MM.1S (cell line): Measurements from ENCODE around the gene PPP4R4.
"Not testable (repeated sequence)": the region's sequence is repeated elsewhere in the genome, so short reads cannot be mapped to it uniquely, and the experiment has no call there.

Experiments used
- CTCF ChIP-seq: fragments of 300-600 bp; sonication (generic); IDR thresholded peaks from 2 replicates; pipeline ENCODE4 v1.5.1; 2016; ENCODE audit warnings: antibody characterized with exemption, low read length, mixed read lengths
- EZH2 ChIP-seq: fragments of 300-600 bp; sonication (generic); optimal IDR thresholded peaks from 2 replicates; pipeline ENCODE3; 2017; ENCODE audit warnings: low read depth, mild to moderate bottlenecking, antibody characterized with exemption, low read length, mixed read lengths

GRCh38 chr14:94156143-94156542 is 18.0 kb upstream of the PPP4R4 start:
- not testable (repeated sequence) for TF ChIP-seq CTCF, EZH2
